ENCODE results near the gene EEF1AKMT4.

GRCh38 chr3:184239708-184240107 lies 9.8 kb upstream of the EEF1AKMT4 start:
- TF ChIP-seq CTCF (IDR thresholded peaks at IDR 0.05) (no peak), EP300 (IDR thresholded peaks at IDR 0.05) (no peak), POLR2A (IDR thresholded peaks at IDR 0.05; ENCODE audit: low read depth) (no peak)
